Hepatic stellate cell (primary cell): ENCODE results near the gene B4GALT5.

Experiments
- DNase-seq: peaks from one replicate; pipeline ENCODE4 v3.0.0; 2011; ENCODE audit warnings: low spot score

B4GALT5 gene

GRCh38 chr20:49603209-49603627, 110.5 kb downstream of the B4GALT5 start:
- no peak for DNase-seq

GRCh38 chr20:49602345-49603208, 111.1 kb downstream of the B4GALT5 start:
- no peak for DNase-seq

GRCh38 chr20:49601153-49601924, 112.3 kb downstream of the B4GALT5 start:
- DNase-seq = no peak

- DNase-seq = no peak
Observed at GRCh38 chr20:49599746-49600113, 113.9 kb downstream of the B4GALT5 start.

GRCh38 chr20:49597825-49598395, 115.8 kb downstream of the B4GALT5 start:
- DNase-seq = no peak

GRCh38 chr20:49595811-49596561, 117.7 kb downstream of the B4GALT5 start:
- no peak for DNase-seq

- no peak for DNase-seq
Observed at GRCh38 chr20:49595346-49595745, 118.3 kb downstream of the B4GALT5 start.

GRCh38 chr20:49594931-49595315, 118.8 kb downstream of the B4GALT5 start:
- DNase-seq = no peak

GRCh38 chr20:49594143-49594930, 119.3 kb downstream of the B4GALT5 start:
- no peak for DNase-seq

- DNase-seq = no peak
Observed at GRCh38 chr20:49593466-49594142, 120.1 kb downstream of the B4GALT5 start.

GRCh38 chr20:49592120-49592519, 121.6 kb downstream of the B4GALT5 start:
- DNase-seq = no peak

GRCh38 chr20:49591217-49591865, 122.3 kb downstream of the B4GALT5 start:
- no peak for DNase-seq

GRCh38 chr20:49590163-49591017, 123.3 kb downstream of the B4GALT5 start:
- DNase-seq = no peak

GRCh38 chr20:49589747-49590146, 123.9 kb downstream of the B4GALT5 start:
- DNase-seq = no peak

- DNase-seq = peak; percentile 78
Observed at GRCh38 chr20:49587111-49587570, 126.5 kb downstream of the B4GALT5 start.

- no peak for DNase-seq
Observed at GRCh38 chr20:49585585-49586245, 128.0 kb downstream of the B4GALT5 start.

GRCh38 chr20:49584418-49585382, 129.0 kb downstream of the B4GALT5 start:
- DNase-seq = no peak
